Measurements from ENCODE around the gene SPDEF.

Gene SPDEF

GRCh38 chr6:34556031-34556471 lies at the start of gene SPDEF:
TSS of gene SPDEF (minus strand) at chr6:34556329. CDS start at chr6:34544455, 11,874 bp downstream.
- no peak for DNase-seq (ENCODE audit: low read depth in 3 of 3)

DNA sequence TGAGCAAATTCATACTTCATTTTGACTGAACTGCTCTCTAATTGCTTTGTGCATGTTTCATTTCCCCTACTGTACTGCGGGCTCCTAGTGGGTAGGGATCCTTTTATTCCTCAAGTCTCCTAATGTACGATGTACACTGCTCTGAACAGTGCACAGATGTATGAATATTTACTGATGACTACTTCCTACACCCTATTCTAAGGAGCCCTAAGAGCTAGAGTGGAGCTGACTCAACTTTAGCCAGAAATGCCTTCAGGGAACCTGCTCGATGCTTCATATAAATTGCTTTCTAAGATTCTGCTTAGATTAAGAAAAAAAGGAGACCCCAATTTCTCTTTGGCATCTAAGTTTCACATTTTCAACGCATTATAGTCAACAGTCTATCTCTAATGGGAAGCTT lies 47.6 kb upstream of the SPDEF start:
- no peak for DNase-seq (ENCODE audit: low read depth in 3 of 3)

DNA sequence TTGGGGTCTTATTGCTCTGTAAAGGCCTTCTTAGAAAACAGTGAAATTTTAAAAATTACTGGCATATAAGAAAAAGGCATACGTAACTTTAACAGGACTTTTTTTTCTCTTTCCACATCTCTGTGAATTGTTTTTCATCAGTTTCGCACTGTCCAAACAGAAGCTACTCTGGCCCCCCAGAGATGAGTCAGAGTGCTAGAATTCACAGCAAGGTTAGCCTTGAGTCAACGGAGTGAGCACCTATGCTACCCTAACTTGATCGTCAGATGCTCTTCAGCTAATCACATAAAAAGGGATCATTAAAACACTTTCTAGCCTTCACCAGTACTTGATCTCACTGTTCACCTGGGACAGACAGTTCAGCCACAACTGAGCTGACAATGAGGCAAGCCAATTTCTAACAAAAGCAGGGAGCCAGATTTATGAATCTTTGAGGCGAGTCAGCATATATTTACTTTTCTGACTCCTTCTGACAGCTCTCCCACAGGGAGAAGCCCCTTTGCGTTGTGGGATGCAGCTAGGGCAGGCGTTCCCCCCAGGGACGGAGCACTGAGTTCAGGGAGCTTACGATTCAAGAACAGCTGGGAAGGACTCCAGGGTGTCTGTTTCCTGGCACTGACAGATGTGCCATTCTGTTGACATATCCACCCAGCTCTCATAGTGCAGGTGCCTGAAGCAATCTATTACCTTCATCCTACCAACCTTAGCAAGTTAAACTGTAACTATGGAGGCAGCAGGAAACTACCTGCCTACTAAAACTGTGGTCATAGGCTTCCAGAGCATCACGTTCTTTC lies 46.4 kb upstream of the SPDEF start:
- DNase-seq (ENCODE audit: low read depth in 3 of 3), result no peak

- DNase-seq (ENCODE audit: low read depth in 3 of 3), result no peak
Measured at GRCh38 chr6:34601706-34602105, 45.6 kb upstream of the SPDEF start.

DNA sequence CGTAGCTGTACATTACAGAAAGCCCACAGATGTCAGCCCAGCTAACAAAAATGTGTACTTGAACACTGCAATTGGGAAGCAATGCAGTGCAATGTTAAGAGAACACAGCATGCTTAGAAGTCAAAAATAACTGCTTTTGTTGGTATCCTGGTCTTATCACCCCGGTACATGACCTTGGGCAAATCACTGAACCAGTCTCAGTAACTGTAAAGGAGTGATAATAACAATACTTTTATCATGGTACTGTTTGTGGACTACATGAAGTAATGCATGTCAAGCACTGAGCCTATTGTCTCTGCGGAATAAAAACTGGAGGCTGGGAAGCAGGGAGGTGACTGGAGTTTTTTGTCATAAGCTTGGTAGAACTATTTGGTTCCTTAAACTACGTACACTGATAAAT lies 44.7 kb upstream of the SPDEF start:
- DNase-seq (ENCODE audit: low read depth in 3 of 3), result no peak

GRCh38 chr6:34600101-34600500 lies 44.0 kb upstream of the SPDEF start:
- no peak for DNase-seq (ENCODE audit: low read depth in 3 of 3)

GRCh38 chr6:34598712-34599111 lies 42.6 kb upstream of the SPDEF start:
- no peak for DNase-seq (ENCODE audit: low read depth in 3 of 3)

GRCh38 chr6:34597605-34598353 lies 41.6 kb upstream of the SPDEF start:
- DNase-seq (ENCODE audit: low read depth in 3 of 3), result no peak

- DNase-seq (ENCODE audit: low read depth in 3 of 3), result no peak
Measured at GRCh38 chr6:34596798-34597197, 40.7 kb upstream of the SPDEF start.

DNA sequence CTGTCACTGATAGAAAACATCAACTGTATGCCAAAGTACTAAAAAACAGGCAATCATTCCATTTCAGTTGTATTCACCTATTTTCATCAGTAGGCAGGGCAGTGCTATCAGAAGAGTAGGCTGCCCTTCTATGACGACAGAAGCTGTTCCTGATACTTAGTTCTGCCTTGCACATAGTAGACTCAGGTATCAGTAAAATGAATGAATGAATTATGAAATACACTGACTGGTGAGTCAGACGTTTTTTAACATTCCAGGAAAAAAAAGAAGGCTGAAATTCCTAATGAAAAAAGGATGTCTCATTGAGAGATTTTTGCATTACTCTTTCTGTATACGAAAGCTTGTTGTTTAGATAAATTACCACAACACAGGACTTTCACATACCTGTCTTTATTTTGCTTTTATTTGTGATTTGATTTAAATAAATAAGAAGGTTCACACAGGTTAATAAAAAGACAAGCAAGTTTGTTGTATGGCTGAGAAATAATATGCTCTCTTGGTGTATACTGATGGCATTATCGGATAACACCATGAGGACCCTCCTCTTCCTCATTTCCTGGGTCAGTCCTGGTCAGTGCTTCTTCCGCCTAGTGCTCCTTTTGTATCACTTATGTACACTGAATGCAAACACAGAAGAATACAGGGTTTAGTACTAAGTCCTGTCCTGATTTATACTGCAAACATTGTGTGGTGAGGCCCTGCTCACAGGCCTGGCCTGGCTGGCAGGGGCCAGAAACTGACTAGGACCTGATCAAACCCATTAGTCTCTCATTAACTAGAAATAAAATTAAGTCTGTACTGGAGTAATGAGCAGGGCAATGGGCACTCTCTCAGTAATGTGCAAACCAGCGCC lies 39.4 kb upstream of the SPDEF start:
- DNase-seq (ENCODE audit: low read depth in 3 of 3), result no peak

DNA sequence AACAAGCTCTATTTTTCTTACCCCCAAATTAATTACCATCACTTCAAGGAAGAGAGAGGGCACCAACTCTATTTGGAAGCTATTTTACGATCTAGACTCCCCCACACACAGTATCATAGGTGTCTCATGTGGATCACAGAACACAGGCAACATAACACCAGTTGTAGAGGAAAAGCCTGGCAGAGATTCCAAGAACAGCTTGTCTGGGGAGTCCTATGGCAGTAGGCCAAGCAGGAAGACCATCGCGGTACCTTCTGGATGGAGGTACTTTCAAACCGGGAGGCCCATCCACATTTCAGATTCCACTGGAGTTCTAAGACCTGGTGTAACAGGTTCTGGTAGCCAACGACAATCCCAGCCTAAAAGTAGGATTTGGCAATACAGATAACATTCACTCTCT lies 37.6 kb upstream of the SPDEF start:
- no peak for DNase-seq (ENCODE audit: low read depth in 3 of 3)

DNA sequence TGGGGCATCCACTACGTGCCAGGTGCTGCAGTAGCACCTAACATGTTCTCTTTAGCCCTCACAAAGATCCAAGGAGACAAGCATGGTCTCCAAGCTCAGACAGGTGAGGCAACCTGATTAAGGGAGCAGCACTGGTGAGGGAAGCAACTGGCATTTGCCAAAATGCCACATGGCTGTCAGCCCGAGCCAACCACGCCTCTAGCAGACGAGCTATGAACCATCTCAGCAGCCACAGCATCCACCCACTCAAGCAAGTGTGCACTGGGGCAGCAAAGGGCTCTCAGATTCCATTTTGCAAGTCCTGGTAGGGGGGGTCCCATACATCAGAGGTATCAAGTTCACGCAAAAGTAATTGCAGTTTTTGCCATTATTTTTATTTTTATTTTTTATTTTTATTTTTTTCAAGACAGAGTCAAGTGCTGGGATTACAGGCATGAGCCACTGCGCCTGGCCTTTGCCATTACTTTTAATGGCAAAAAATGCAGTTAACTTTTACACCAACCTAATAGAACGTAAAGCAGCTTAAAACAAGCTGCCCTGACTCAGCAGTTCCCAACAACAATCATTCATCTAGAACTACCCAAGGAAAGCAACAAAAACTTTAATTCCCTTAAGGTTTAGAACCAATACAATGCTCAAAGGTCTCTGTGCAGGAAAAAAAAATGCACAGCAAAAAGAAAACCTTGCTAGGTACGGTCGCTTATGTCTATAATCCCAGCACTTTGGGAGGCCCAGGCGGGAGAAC lies 36.3 kb upstream of the SPDEF start:
- no peak for DNase-seq (ENCODE audit: low read depth in 3 of 3)

DNA sequence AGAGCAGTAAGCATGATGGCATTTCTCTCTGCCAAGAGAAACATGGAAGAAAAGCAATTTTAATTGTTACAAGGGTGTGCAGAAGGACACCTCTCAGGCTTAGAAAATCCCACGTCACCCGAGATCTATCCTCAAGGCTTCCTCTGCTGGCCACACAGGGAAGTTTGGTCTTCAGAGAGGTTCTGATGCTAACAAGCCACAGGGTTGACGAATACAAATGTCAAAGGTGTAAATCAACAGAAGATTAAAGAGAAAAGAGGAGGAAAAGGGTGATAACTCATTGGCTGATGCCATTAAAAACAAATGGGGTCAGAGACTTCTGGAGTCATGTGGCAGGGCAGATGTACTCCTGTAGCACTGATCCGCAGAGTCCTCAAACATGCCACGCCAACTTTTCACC lies 33.6 kb upstream of the SPDEF start:
- no peak for DNase-seq (ENCODE audit: low read depth in 3 of 3)

DNA sequence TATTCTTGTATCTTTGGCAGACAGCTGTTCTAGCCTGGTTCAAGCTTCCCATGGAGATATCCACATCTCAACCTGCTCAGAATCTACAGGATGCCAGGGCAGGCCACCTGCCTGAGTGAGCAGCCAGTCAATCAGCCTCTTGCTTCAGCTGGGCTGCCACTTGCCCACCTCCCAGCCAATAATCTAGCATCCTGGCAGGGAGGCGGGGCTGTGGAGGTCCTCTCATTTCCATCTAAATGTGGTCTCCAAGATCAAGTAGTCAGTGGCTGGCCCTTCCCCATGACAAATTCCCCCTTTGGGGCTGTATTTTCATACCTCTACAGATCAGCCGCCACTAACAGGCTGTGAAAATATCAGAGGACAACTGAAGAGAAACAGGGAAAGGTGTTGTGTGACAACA lies 33.0 kb upstream of the SPDEF start:
- DNase-seq (ENCODE audit: low read depth in 3 of 3), result no peak

DNA sequence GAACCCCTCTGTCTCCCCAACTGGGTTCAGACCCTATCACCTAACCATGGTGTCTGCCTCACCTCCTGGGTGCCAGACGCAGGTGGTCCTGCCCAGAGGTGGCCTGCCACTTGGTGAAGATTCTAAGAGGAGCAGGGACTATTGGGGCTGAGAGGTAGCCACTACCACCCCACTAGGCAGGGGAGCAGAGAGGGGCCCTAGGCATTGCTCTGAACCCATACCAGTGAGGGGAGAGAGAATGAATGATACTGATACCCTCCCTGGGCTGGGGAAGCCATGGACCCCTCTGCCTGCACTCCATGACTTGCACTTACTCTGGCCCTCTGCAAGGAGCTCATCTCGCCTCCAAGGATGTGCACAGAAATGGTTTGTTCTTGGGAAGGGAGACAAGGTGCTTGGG lies 31.7 kb upstream of the SPDEF start:
- DNase-seq (ENCODE audit: low read depth in 3 of 3), result no peak

- DNase-seq (ENCODE audit: low read depth in 3 of 3), result no peak
Measured at GRCh38 chr6:34587325-34587724, 31.2 kb upstream of the SPDEF start.

DNA sequence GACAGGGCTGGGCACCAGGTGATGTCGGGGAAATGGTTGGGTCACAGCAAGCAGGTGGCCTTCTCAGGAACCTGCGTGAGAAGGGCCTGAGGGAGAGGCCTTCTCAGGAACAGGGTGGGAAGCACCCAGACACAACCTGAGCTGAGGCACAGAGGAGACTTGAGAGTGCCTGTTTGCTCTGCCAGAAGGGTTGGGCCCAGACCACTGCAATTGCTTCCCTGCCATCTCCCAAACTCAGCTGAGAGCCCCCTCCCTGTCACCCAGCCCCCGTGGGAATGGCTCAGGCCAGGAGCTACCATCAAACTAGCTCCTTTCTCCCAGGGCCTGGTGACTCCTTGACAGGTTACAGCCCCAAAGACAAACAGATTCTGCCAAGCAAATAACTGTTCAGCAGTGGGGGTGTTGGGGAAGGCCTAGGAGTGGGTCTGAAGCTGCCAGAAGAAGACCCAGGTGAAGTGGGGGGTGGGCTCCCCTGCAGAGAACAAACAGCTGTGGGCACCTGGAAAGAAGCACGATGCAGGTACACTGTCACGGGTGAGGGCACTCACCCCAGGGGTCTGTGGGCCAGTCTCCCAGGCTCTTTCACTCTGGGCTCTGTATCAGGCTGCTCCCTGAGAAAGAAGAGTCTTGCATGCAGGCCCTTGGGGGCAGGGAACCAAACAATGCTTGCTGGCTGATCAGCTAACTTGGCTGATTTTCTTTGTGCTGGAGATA lies 30.4 kb upstream of the SPDEF start:
- DNase-seq (ENCODE audit: low read depth in 3 of 3), result no peak

- no peak for DNase-seq (ENCODE audit: low read depth in 3 of 3)
Measured at GRCh38 chr6:34585512-34586061, 29.5 kb upstream of the SPDEF start.

DNA sequence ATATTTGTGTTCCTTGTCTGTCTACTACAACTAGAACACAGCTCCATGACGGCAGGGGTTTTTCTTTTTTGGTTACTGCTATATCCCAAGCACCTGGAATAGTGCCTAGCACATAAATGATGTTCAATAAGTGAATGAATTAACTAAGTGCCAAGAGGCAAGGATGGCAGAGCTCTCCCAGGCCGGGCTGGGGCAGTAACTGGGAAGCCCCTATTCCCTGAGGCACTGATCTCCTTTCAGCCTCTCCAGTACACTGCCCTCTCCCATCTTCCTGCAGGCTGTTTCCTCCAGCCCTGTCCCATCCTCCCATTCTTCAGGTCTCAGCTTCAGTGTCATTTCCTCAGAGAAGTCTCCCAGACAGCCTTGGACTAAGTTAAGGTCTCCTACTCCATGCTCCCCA lies 29.0 kb upstream of the SPDEF start:
- no peak for DNase-seq (ENCODE audit: low read depth in 3 of 3)

- DNase-seq (ENCODE audit: low read depth in 3 of 3), result no peak
Measured at GRCh38 chr6:34584694-34585093, 28.6 kb upstream of the SPDEF start.
